ENCODE results near the gene ST3GAL5. TPM values are rescaled to one million over a fixed set of nuclear protein-coding genes. Genes with fewer than 3 reads are reported as not detected.

Gene ST3GAL5
- total and polyA plus RNA-seq, 2 experiments from 2014 or later, result 3.2 to 7.9 TPM

DNA sequence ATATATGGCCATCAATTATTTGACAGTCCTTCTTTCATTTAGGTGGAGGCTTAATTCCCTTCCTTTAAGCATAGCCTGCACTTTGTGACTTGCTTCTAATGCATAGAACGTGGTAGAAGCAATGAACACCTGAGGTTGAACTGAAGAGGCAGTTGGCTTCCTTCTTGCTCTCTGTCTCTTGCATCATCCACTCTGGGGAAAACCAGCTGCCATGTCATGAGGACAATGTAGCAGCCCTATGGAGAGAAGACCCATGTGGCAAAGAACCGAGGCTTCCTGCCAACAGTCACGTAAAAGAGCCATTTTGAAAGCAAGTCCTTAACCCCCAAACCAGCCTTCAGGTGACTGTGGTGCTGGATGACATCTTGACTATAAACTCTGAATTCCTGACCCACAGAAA is 88.2 kb downstream of the ST3GAL5 start (continued):
- TF ChIP-seq EZH2 (IDR thresholded peaks at IDR 0.05; ENCODE audit: low read depth, unreplicated experiment) (no peak), JUNB (IDR thresholded peaks at IDR 0.05; ENCODE audit: unreplicated experiment) (no peak), ZNF114 (CRISPR knock-in tag; IDR thresholded peaks at IDR 0.05) (no peak), ZNF331 (CRISPR knock-in tag; IDR thresholded peaks at IDR 0.05; ENCODE audit: low read depth) (no peak)
- TF ChIP-seq, protein P1, sequence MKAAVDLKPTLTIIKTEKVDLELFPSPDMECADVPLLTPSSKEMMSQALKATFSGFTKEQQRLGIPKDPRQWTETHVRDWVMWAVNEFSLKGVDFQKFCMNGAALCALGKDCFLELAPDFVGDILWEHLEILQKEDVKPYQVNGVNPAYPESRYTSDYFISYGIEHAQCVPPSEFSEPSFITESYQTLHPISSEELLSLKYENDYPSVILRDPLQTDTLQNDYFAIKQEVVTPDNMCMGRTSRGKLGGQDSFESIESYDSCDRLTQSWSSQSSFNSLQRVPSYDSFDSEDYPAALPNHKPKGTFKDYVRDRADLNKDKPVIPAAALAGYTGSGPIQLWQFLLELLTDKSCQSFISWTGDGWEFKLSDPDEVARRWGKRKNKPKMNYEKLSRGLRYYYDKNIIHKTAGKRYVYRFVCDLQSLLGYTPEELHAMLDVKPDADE (IDR thresholded peaks at IDR 0.05), result no peak

DNA sequence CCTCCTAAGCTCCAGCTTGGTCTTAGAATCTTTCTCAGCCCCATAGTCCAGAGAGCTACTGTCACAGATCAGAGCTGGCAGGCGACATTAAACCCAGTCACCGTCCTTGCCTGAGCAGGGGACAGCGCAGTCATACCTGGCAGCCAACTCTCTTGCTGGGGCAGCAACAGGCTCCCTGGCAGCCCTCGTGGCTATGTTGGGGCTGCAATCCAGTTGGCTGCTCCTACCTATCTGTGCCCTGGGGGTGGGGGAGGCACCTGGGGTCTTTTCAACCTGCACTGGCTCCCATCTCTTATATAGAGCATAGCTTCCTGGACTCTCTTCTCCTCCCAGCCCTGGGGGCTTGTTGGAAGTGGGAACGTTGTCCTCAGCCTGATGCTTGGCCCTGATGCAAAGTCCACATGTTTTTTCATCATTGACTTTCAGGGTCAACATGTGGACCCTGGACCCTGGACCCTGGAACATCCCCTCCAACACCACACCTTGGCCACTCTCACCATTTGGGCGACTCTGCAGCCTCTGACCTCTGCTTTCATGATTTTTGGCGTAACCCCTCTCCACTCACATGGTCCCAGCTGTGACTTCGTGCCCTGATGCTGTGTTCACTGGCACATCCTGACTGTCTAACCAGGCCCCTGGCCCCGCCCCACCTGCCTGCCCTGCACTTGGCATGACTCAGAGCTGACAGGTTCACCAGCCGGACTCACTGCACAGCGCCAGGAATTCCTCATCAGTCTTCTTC is 89.4 kb downstream of the ST3GAL5 start:
- no peaks in the 10 kb centered on the region for H3K79me2 ChIP-seq (replicated peaks; ENCODE audit: insufficient read depth)
- no peak overlapping the region for H3K4me3 ChIP-seq
- Mint-ChIP-seq H3K4me3 (no peak overlapping the region), H3K9me3 (no peaks in the 10 kb centered on the region), H3K27me3 (ENCODE audit: insufficient read depth, low read depth, poor library complexity) (peaks cover 4% of the 10 kb centered on the region), H3K4me1 (peaks cover 3% of the 10 kb centered on the region; the same call in 1 of the 3 replicates), H3K36me3 (ENCODE audit: low read depth) (no peaks in the 10 kb centered on the region), H3K27ac (no peak overlapping the region)
- no peaks in the 10 kb centered on the region for H3K27me3 ChIP-seq (ENCODE audit: insufficient read depth)
- H3K36me3 ChIP-seq (ENCODE audit: insufficient read depth), result no peaks in the 10 kb centered on the region
- H3K4me2 ChIP-seq, result no peak overlapping the region
- no peaks in the 10 kb centered on the region for H4K20me1 ChIP-seq (replicated peaks; ENCODE audit: insufficient read depth)
- DNase-seq (ENCODE audit: low spot score) (no peak), ATAC-seq (no peak)
- H3F3A ChIP-seq (replicated peaks; ENCODE audit: low read depth), result no peaks in the 10 kb centered on the region
- H3K27ac ChIP-seq (ENCODE audit: low read depth), result no peak overlapping the region
- H2AFZ ChIP-seq, result no peak overlapping the region
- TF ChIP-seq STAT1 (IDR thresholded peaks at IDR 0.05; ENCODE audit: unreplicated experiment) (no peak), NANOG (IDR thresholded peaks at IDR 0.05; ENCODE audit: borderline replicate concordance) (no peak), JUNB (IDR thresholded peaks at IDR 0.05; ENCODE audit: unreplicated experiment) (no peak), EZH2 (IDR thresholded peaks at IDR 0.05; ENCODE audit: low read depth, unreplicated experiment) (no peak)
- TF ChIP-seq, protein P2, sequence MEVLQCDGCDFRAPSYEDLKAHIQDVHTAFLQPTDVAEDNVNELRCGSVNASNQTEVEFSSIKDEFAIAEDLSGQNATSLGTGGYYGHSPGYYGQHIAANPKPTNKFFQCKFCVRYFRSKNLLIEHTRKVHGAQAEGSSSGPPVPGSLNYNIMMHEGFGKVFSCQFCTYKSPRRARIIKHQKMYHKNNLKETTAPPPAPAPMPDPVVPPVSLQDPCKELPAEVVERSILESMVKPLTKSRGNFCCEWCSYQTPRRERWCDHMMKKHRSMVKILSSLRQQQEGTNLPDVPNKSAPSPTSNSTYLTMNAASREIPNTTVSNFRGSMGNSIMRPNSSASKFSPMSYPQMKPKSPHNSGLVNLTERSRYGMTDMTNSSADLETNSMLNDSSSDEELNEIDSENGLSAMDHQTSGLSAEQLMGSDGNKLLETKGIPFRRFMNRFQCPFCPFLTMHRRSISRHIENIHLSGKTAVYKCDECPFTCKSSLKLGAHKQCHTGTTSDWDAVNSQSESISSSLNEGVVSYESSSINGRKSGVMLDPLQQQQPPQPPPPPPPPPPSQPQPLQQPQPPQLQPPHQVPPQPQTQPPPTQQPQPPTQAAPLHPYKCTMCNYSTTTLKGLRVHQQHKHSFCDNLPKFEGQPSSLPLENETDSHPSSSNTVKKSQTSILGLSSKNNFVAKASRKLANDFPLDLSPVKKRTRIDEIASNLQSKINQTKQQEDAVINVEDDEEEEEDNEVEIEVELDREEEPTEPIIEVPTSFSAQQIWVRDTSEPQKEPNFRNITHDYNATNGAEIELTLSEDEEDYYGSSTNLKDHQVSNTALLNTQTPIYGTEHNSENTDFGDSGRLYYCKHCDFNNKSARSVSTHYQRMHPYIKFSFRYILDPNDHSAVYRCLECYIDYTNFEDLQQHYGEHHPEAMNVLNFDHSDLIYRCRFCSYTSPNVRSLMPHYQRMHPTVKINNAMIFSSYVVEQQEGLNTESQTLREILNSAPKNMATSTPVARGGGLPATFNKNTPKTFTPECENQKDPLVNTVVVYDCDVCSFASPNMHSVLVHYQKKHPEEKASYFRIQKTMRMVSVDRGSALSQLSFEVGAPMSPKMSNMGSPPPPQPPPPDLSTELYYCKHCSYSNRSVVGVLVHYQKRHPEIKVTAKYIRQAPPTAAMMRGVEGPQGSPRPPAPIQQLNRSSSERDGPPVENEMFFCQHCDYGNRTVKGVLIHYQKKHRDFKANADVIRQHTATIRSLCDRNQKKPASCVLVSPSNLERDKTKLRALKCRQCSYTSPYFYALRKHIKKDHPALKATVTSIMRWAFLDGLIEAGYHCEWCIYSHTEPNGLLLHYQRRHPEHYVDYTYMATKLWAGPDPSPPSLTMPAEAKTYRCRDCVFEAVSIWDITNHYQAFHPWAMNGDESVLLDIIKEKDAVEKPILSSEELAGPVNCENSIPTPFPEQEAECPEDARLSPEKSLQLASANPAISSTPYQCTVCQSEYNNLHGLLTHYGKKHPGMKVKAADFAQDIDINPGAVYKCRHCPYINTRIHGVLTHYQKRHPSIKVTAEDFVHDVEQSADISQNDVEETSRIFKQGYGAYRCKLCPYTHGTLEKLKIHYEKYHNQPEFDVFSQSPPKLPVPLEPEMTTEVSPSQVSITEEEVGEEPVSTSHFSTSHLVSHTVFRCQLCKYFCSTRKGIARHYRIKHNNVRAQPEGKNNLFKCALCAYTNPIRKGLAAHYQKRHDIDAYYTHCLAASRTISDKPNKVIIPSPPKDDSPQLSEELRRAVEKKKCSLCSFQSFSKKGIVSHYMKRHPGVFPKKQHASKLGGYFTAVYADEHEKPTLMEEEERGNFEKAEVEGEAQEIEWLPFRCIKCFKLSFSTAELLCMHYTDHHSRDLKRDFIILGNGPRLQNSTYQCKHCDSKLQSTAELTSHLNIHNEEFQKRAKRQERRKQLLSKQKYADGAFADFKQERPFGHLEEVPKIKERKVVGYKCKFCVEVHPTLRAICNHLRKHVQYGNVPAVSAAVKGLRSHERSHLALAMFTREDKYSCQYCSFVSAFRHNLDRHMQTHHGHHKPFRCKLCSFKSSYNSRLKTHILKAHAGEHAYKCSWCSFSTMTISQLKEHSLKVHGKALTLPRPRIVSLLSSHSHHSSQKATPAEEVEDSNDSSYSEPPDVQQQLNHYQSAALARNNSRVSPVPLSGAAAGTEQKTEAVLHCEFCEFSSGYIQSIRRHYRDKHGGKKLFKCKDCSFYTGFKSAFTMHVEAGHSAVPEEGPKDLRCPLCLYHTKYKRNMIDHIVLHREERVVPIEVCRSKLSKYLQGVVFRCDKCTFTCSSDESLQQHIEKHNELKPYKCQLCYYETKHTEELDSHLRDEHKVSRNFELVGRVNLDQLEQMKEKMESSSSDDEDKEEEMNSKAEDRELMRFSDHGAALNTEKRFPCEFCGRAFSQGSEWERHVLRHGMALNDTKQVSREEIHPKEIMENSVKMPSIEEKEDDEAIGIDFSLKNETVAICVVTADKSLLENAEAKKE (CRISPR knock-in tag; IDR thresholded peaks at IDR 0.05), result no peak
- TF ChIP-seq, protein P1 (IDR thresholded peaks at IDR 0.05), result no peak
- no peaks in the 10 kb centered on the region for H3K4me1 ChIP-seq (ENCODE audit: insufficient read depth)
- no peaks in the 10 kb centered on the region for H3K9me2 ChIP-seq (ENCODE audit: insufficient read depth)

All from GM23338 (cell line).